22Rv1 (cell line): ENCODE data around the gene MTHFS.

Experiments used
- CTCF ChIP-seq: fragments of 450-650 bp; IDR thresholded peaks from 2 replicates; pipeline ENCODE4 v1.5.1; 2017; ENCODE audit warnings: mild to moderate bottlenecking
- ZFX ChIP-seq: fragments of 450-650 bp; IDR thresholded peaks from 2 replicates; pipeline ENCODE4 v1.6.1; 2017; ENCODE audit warnings: antibody characterized with exemption, borderline replicate concordance

DNA sequence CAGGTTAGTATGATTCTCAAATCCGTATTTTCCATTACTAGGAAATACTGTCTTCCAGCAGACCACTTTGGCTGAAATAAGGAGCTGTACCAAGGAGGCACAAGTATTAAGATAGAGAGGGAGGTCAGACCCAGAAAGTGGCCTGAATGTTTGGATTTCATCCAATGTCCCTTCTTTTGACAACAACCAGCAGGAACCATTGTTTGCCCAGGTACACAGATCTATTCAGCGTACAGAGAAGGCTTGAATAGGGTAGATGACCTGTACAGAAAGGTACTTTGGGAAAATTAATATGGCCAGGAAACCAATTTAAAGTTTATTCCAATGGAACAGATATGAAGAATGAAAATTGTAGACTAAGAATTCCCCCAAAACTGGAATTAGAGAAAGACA lies 12.6 kb downstream of the MTHFS start:
- TF ChIP-seq CTCF (no peak), ZFX (no peak)
